GM12864 (cell line): ENCODE measurements around the gene SESTD1.
A peak's percentile ranks its signal among the peaks of the same experiment; 100 is the strongest.
"Not testable (repeated sequence)": the region's sequence is repeated elsewhere in the genome, so short reads cannot be mapped to it uniquely, and the experiment has no call there.

Experiments
- DNase-seq: peaks from one replicate; pipeline ENCODE4 v3.0.0-alpha.2; 2011; ENCODE audit warnings: low read depth
- H3K4me3 ChIP-seq: 2 replicates; pipeline ENCODE4 v1.5.1; 2011; ENCODE audit warnings: mild to moderate bottlenecking, low read depth, low read length, control low read depth
- TF ChIP-seq, protein P1 (sequence below): IDR thresholded peaks from 2 replicates; pipeline ENCODE4 v1.5.1; 2011; ENCODE audit warnings: low read depth, mild to moderate bottlenecking, moderate library complexity, low read length, control low read depth, inconsistent platforms; ENCODE audit errors: missing control alignments

The SESTD1 gene

DNA sequence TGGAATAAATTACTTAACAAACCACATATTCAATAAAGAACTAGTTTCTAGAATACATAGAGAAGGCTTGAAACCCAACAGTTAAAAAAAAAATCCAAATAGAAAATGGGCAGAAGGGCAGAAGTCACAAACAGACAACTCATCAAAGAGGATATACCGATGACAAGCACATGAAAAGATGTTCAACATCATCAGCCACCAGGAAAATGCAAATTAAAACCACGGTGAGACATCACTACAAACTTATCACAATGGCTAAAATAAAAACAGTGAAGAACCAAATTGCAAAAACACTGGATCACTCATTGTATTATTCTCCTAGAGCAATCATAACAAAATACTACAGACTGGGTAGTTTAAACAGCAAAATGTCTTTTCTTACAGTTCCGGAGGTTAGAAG, 14.5 kb downstream of the SESTD1 start:
- H3K4me3 ChIP-seq, result no peak overlapping the region
- no peak for DNase-seq
- TF ChIP-seq, protein P1, sequence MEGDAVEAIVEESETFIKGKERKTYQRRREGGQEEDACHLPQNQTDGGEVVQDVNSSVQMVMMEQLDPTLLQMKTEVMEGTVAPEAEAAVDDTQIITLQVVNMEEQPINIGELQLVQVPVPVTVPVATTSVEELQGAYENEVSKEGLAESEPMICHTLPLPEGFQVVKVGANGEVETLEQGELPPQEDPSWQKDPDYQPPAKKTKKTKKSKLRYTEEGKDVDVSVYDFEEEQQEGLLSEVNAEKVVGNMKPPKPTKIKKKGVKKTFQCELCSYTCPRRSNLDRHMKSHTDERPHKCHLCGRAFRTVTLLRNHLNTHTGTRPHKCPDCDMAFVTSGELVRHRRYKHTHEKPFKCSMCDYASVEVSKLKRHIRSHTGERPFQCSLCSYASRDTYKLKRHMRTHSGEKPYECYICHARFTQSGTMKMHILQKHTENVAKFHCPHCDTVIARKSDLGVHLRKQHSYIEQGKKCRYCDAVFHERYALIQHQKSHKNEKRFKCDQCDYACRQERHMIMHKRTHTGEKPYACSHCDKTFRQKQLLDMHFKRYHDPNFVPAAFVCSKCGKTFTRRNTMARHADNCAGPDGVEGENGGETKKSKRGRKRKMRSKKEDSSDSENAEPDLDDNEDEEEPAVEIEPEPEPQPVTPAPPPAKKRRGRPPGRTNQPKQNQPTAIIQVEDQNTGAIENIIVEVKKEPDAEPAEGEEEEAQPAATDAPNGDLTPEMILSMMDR, result no peak

DNA sequence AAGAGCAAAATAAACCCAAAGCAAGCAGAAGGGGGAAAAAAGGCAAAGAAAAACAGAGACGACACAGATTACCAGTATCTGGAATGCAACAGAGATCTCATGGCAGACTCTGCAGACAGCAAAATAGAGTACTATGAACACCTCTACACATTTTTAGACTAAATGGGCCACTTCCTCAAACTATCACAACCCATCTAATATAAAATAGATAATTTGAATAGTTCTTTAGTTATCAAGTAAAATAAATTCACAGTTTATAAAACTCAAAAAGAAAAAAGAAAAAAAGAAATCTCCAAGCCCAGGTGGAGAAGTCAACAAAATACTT, 16.6 kb downstream of the SESTD1 start:
- H3K4me3 ChIP-seq, result no peak overlapping the region
- TF ChIP-seq, protein P1, result no peak
- no peak for DNase-seq

DNA sequence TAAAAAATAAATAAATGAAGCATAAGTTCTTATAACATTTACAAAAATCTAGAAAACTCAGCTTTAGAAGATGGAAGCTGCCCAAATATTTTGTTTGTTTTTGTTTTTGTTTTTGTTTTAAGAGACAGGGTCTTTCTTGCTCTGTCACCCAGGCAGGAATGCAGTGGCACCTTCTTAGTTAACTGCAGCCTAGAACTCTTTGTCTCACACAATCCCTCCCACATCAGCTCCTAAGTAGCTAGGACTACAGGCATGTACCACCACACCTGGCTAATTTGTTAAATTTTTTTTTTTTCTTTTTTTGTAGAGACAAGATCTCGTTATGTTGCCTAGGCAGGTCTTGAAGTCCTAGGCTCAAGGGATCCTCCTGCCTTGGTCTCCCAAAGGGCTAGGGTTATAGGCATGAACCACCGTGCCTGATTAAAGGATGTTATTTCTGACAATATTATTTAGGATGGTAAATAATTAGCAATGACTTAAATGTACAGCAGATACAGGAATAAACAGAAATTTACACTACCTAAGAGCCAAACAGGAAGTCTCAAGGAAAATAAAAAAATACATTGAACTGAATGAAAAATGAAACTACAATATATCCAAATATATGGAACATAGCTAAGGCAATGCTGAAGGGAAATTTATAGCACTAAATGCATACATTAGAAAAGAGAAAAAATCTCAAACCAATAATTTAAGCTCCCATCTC, 17.2 kb downstream of the SESTD1 start:
- peak overlapping the region; percentile 7; the same call in 1 of the 2 replicates for H3K4me3 ChIP-seq
- TF ChIP-seq, protein P1, result no peak
- no peak for DNase-seq

DNA sequence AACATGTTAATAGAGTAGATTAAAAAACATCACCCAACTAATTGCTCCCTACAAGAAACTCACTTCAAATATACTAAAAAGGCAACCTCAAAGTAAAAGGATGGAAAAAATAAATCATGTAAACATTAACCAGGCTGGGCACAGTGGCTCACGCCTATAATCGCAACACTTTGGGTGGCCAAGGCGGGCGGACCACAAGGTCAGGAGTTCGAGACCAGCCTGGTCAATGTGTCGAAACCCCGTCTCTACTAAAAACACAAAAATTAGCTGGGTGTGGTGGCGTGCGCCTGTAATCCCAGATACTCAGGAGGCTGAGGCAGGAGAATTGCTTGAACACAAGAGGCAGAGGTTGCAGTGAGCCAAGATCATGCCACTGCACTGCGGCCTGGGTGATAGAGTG, 18.8 kb downstream of the SESTD1 start:
- H3K4me3 ChIP-seq, DNase-seq: not testable (repeated sequence)

DNA sequence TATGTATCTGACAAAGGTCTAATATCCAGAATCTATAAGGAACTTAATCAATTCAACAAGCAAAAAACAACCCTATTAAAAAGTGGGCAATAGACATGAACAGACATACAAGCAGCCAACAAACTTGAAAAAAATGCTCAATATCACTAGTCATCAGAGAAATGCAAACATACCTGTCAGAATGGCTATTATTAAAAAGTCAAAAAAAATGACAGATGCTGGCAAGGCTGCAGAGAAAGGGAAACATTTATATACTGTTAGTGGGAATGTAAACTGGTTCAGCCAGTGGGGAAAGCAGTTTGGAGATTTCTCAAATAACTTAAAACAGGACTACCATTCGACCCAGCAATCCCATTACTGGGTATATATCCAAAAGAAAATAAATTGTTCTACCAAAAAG, 21.6 kb downstream of the SESTD1 start:
- DNase-seq, result no peak
- TF ChIP-seq, protein P1, result no peak
- no peak overlapping the region for H3K4me3 ChIP-seq

DNA sequence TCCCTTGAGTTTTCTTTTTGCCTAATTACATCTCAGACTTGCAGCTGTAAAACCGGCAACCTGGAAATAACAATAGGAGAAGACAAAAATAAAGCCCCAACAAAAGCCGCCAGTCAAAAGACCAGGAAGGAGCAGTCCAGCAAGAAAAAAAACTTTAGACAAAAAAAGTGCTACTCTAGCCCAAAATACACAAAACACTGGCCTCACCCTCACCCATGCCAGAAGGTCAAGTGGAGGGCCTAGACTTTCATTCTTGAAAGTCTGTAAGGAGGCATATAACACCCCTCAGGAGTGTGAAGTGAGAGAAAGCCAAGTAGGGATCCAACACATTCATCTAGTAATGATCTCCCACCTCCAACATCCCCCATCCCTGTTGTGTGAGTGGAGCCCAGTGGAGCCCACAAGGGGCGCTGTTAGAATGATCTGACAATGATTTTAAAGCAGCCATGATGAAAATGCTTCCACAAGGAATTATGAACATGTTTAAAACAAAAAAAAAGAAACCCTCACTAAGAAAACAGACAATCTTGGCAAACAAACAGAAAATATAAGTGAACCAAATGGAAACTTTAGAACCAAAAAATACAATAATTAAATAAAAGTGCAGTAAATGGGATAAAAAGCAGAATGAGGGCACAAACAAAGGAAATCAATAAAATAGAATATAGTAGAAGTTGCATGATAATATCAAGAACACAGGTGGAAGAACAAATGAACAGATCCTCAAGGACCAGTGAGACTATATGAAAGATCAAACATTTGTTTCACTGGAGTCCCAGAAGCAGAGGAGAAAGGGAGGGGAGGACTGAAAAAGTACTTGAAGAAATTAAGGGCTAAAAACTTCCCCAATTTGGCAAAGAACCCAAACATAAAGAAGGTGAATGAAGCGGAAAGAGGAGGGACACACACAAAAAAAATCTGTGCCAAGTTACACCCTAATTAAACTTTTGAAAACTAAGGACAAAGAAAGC, 23.9 kb downstream of the SESTD1 start:
- DNase-seq, result no peak
- no peak overlapping the region for H3K4me3 ChIP-seq
- TF ChIP-seq, protein P1, result peak; percentile 10

DNA sequence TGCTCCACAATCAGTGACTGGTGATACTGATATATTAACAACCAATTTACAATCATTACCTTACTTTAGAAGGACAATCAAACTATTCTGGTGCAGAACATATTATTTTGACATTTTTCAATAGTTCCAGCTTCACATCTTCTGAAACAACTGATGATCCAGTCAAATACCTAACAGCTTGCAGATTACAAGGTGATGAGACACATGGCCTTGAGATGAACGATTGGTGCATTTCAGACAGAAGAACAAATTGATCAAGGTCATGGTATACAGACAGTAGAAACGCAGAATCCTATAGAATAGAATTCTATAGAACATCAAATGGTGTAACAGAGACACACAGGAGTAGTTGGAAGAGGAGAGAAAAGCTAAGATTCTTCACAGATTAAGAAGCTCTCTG, 24.8 kb downstream of the SESTD1 start:
- TF ChIP-seq, protein P1, result no peak
- no peak overlapping the region for H3K4me3 ChIP-seq
- DNase-seq, result no peak
